ENCODE results near the gene GUCD1. TPM values are rescaled to one million over a fixed set of nuclear protein-coding genes. Genes with fewer than 3 reads are reported as not detected.

Gene GUCD1
- total and polyA plus RNA-seq, 2 of the 13 experiments (the other 11 are each of a cell fraction or from before 2014, with no cell fraction given), result 128 to 245 TPM

DNA sequence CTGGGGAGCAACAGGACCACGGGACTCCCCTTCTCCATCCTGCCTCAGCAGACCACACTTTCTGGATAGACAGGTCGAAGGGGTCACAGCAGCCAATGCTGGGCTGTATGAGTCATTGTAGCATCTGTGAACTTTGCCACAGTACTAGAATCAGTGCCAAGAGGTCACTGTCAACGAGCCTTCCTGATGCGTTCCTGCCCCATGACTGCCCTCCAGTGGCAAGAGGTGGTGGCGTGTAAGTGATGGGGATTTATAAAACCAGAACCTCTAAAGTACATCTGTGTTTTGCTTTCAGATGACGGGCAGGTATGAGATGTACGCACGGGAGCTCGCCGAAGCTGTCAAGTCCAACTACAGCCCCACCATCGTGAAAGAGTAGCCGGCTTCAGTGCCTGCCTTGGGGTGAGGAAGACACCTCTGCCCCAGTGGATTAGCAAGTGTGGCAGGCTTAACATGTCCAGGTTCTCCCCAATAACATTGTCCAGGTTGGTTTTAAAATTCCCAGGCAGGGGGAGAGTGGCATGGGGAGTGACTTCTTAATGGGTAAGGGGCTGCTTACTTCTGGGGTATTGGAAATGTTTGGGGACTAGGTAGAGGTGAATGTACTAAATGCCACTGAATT, 29.4 kb downstream of the GUCD1 start (continued):
- TF ChIP-seq, protein P1, sequence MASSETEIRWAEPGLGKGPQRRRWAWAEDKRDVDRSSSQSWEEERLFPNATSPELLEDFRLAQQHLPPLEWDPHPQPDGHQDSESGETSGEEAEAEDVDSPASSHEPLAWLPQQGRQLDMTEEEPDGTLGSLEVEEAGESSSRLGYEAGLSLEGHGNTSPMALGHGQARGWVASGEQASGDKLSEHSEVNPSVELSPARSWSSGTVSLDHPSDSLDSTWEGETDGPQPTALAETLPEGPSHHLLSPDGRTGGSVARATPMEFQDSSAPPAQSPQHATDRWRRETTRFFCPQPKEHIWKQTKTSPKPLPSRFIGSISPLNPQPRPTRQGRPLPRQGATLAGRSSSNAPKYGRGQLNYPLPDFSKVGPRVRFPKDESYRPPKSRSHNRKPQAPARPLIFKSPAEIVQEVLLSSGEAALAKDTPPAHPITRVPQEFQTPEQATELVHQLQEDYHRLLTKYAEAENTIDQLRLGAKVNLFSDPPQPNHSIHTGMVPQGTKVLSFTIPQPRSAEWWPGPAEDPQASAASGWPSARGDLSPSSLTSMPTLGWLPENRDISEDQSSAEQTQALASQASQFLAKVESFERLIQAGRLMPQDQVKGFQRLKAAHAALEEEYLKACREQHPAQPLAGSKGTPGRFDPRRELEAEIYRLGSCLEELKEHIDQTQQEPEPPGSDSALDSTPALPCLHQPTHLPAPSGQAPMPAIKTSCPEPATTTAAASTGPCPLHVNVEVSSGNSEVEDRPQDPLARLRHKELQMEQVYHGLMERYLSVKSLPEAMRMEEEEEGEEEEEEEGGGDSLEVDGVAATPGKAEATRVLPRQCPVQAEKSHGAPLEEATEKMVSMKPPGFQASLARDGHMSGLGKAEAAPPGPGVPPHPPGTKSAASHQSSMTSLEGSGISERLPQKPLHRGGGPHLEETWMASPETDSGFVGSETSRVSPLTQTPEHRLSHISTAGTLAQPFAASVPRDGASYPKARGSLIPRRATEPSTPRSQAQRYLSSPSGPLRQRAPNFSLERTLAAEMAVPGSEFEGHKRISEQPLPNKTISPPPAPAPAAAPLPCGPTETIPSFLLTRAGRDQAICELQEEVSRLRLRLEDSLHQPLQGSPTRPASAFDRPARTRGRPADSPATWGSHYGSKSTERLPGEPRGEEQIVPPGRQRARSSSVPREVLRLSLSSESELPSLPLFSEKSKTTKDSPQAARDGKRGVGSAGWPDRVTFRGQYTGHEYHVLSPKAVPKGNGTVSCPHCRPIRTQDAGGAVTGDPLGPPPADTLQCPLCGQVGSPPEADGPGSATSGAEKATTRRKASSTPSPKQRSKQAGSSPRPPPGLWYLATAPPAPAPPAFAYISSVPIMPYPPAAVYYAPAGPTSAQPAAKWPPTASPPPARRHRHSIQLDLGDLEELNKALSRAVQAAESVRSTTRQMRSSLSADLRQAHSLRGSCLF (CRISPR knock-in tag; IDR thresholded peaks at IDR 0.05; ENCODE audit: borderline replicate concordance), result no peak
- TF ChIP-seq CCDC6 (CRISPR knock-in tag; IDR thresholded peaks at IDR 0.05) (no peak), ZNF329 (CRISPR knock-in tag; IDR thresholded peaks at IDR 0.05; ENCODE audit: low read depth) (no peak), POLR2AphosphoS5 (IDR thresholded peaks at IDR 0.05; ENCODE audit: low read depth, low read length) (no peak), NPAS2 (CRISPR knock-in tag; IDR thresholded peaks at IDR 0.05; ENCODE audit: borderline replicate concordance) (no peak), BHLHE40 (IDR thresholded peaks at IDR 0.05; ENCODE audit: low read length) (no peak), ZNF496 (CRISPR knock-in tag; IDR thresholded peaks at IDR 0.05; ENCODE audit: insufficient replicate concordance) (no peak), MATR3 (CRISPR knock-in tag; IDR thresholded peaks at IDR 0.05) (no peak)
- TF ChIP-seq, protein P2, sequence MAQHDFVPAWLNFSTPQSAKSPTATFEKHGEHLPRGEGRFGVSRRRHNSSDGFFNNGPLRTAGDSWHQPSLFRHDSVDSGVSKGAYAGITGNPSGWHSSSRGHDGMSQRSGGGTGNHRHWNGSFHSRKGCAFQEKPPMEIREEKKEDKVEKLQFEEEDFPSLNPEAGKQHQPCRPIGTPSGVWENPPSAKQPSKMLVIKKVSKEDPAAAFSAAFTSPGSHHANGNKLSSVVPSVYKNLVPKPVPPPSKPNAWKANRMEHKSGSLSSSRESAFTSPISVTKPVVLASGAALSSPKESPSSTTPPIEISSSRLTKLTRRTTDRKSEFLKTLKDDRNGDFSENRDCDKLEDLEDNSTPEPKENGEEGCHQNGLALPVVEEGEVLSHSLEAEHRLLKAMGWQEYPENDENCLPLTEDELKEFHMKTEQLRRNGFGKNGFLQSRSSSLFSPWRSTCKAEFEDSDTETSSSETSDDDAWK (CRISPR knock-in tag; IDR thresholded peaks at IDR 0.05), result no peak
- TF ChIP-seq, protein P3, sequence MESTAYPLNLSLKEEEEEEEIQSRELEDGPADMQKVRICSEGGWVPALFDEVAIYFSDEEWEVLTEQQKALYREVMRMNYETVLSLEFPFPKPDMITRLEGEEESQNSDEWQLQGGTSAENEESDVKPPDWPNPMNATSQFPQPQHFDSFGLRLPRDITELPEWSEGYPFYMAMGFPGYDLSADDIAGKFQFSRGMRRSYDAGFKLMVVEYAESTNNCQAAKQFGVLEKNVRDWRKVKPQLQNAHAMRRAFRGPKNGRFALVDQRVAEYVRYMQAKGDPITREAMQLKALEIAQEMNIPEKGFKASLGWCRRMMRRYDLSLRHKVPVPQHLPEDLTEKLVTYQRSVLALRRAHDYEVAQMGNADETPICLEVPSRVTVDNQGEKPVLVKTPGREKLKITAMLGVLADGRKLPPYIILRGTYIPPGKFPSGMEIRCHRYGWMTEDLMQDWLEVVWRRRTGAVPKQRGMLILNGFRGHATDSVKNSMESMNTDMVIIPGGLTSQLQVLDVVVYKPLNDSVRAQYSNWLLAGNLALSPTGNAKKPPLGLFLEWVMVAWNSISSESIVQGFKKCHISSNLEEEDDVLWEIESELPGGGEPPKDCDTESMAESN (CRISPR knock-in tag; conservative IDR thresholded peaks at IDR 0.05), result no peak
- TF ChIP-seq, protein P4, sequence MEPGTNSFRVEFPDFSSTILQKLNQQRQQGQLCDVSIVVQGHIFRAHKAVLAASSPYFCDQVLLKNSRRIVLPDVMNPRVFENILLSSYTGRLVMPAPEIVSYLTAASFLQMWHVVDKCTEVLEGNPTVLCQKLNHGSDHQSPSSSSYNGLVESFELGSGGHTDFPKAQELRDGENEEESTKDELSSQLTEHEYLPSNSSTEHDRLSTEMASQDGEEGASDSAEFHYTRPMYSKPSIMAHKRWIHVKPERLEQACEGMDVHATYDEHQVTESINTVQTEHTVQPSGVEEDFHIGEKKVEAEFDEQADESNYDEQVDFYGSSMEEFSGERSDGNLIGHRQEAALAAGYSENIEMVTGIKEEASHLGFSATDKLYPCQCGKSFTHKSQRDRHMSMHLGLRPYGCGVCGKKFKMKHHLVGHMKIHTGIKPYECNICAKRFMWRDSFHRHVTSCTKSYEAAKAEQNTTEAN (CRISPR knock-in tag; conservative IDR thresholded peaks at IDR 0.05), result no peak
- TF ChIP-seq, protein P5, sequence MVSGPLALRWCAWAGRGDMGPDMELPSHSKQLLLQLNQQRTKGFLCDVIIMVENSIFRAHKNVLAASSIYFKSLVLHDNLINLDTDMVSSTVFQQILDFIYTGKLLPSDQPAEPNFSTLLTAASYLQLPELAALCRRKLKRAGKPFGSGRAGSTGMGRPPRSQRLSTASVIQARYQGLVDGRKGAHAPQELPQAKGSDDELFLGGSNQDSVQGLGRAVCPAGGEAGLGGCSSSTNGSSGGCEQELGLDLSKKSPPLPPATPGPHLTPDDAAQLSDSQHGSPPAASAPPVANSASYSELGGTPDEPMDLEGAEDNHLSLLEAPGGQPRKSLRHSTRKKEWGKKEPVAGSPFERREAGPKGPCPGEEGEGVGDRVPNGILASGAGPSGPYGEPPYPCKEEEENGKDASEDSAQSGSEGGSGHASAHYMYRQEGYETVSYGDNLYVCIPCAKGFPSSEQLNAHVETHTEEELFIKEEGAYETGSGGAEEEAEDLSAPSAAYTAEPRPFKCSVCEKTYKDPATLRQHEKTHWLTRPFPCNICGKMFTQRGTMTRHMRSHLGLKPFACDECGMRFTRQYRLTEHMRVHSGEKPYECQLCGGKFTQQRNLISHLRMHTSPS (CRISPR knock-in tag; IDR thresholded peaks at IDR 0.05; ENCODE audit: low read depth), result no peak
- TF ChIP-seq, protein P6, sequence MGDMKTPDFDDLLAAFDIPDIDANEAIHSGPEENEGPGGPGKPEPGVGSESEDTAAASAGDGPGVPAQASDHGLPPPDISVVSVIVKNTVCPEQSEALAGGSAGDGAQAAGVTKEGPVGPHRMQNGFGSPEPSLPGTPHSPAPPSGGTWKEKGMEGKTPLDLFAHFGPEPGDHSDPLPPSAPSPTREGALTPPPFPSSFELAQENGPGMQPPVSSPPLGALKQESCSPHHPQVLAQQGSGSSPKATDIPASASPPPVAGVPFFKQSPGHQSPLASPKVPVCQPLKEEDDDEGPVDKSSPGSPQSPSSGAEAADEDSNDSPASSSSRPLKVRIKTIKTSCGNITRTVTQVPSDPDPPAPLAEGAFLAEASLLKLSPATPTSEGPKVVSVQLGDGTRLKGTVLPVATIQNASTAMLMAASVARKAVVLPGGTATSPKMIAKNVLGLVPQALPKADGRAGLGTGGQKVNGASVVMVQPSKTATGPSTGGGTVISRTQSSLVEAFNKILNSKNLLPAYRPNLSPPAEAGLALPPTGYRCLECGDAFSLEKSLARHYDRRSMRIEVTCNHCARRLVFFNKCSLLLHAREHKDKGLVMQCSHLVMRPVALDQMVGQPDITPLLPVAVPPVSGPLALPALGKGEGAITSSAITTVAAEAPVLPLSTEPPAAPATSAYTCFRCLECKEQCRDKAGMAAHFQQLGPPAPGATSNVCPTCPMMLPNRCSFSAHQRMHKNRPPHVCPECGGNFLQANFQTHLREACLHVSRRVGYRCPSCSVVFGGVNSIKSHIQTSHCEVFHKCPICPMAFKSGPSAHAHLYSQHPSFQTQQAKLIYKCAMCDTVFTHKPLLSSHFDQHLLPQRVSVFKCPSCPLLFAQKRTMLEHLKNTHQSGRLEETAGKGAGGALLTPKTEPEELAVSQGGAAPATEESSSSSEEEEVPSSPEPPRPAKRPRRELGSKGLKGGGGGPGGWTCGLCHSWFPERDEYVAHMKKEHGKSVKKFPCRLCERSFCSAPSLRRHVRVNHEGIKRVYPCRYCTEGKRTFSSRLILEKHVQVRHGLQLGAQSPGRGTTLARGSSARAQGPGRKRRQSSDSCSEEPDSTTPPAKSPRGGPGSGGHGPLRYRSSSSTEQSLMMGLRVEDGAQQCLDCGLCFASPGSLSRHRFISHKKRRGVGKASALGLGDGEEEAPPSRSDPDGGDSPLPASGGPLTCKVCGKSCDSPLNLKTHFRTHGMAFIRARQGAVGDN (CRISPR knock-in tag; IDR thresholded peaks at IDR 0.05), result peak; percentile 67
